KMS-11 (cell line): ENCODE measurements around the gene MROH7.

Experiments used
- H2AFZ ChIP-seq: fragments of 200-600 bp; sonication (generic); 2 replicates; pipeline ENCODE4 v1.6.1; 2016; ENCODE audit warnings: antibody characterized with exemption, mixed run types, low read depth
- H3K27ac ChIP-seq: fragments of 200-600 bp; sonication (generic); 2 replicates; pipeline ENCODE4 v1.6.1; 2016; ENCODE audit warnings: mild to moderate bottlenecking, mixed run types
- H3K27me3 ChIP-seq: fragments of 200-600 bp; sonication (generic); 2 replicates; pipeline ENCODE4 v1.6.1; 2017; ENCODE audit warnings: mild to moderate bottlenecking, low read depth, mixed run types, moderate library complexity; ENCODE audit not compliant: insufficient read depth
- H3K36me3 ChIP-seq: fragments of 200-600 bp; sonication (generic); 2 replicates; pipeline ENCODE4 v1.6.1; 2017; ENCODE audit warnings: mild to moderate bottlenecking, mixed run types; ENCODE audit not compliant: insufficient read depth
- H3K4me1 ChIP-seq: fragments of 200-600 bp; sonication (generic); 2 replicates; pipeline ENCODE4 v1.6.1; 2016; ENCODE audit warnings: mild to moderate bottlenecking, low read depth, mixed run types; ENCODE audit not compliant: poor library complexity, severe bottlenecking
- H3K4me2 ChIP-seq: fragments of 200-600 bp; sonication (generic); 2 replicates; pipeline ENCODE4 v1.7.0; 2016; ENCODE audit warnings: mild to moderate bottlenecking, mixed run types
- H3K4me3 ChIP-seq: fragments of 200-600 bp; sonication (generic); IDR thresholded peaks from 2 replicates; pipeline ENCODE4 v1.6.1; 2017; ENCODE audit warnings: low read depth, low read length, mixed read lengths; ENCODE audit not compliant: insufficient read depth
- H3K79me2 ChIP-seq: fragments of 200-600 bp; sonication (generic); 2 replicates; pipeline ENCODE4 v1.6.1; 2016; ENCODE audit warnings: low read depth, mixed run types; ENCODE audit not compliant: insufficient read depth
- H3K9ac ChIP-seq: fragments of 200-600 bp; sonication (generic); 2 replicates; pipeline ENCODE4 v1.6.1; 2016; ENCODE audit warnings: mild to moderate bottlenecking, mixed run types
- H4K20me1 ChIP-seq: fragments of 200-600 bp; sonication (generic); 2 replicates; pipeline ENCODE4 v1.6.1; 2016; ENCODE audit warnings: mild to moderate bottlenecking, mixed run types; ENCODE audit not compliant: insufficient read depth
- CTCF ChIP-seq: fragments of 200-600 bp; sonication (generic); conservative IDR thresholded peaks from 2 replicates; pipeline ENCODE4 v1.6.1; 2017; ENCODE audit warnings: low read depth, mild to moderate bottlenecking, antibody characterized with exemption, low read length, moderate library complexity, mixed read lengths

MROH7 gene

GRCh38 chr1:54706419-54706818 is 64.8 kb downstream of the MROH7 start:
- Histone ChIP-seq H3K4me1 (no peaks in the 10 kb centered on the region), H3K36me3 (no peaks in the 10 kb centered on the region), H2AFZ (no peak overlapping the region), H3K27me3 (no peaks in the 10 kb centered on the region), H3K27ac (no peak overlapping the region), H3K79me2 (no peaks in the 10 kb centered on the region), H3K4me2 (no peak overlapping the region), H3K9ac (no peak overlapping the region), H4K20me1 (no peaks in the 10 kb centered on the region), H3K4me3 (no peak overlapping the region)
- no peak for TF ChIP-seq CTCF

GRCh38 chr1:54708385-54708784 is 66.8 kb downstream of the MROH7 start:
- no peaks in the 10 kb centered on the region for H4K20me1 ChIP-seq
- H3K27me3 ChIP-seq, result no peaks in the 10 kb centered on the region
- H3K9ac ChIP-seq, result no peak overlapping the region
- no peak overlapping the region for H3K4me2 ChIP-seq
- no peak overlapping the region for H2AFZ ChIP-seq
- no peak overlapping the region for H3K27ac ChIP-seq
- no peak for TF ChIP-seq CTCF
- no peak overlapping the region for H3K4me3 ChIP-seq
- no peaks in the 10 kb centered on the region for H3K36me3 ChIP-seq
- no peaks in the 10 kb centered on the region for H3K79me2 ChIP-seq
- no peaks in the 10 kb centered on the region for H3K4me1 ChIP-seq

- Histone ChIP-seq H3K27me3 (no peaks in the 10 kb centered on the region), H3K4me2 (no peak overlapping the region), H3K27ac (no peak overlapping the region), H3K4me1 (no peaks in the 10 kb centered on the region), H3K79me2 (no peaks in the 10 kb centered on the region), H2AFZ (no peak overlapping the region), H4K20me1 (no peaks in the 10 kb centered on the region), H3K4me3 (no peak overlapping the region), H3K9ac (no peak overlapping the region), H3K36me3 (no peaks in the 10 kb centered on the region)
- TF ChIP-seq CTCF, result no peak
Measured at GRCh38 chr1:54709547-54710292, 68.1 kb downstream of the MROH7 start.

GRCh38 chr1:54710434-54710833 is 68.8 kb downstream of the MROH7 start:
- H2AFZ ChIP-seq, result no peak overlapping the region
- no peak overlapping the region for H3K4me3 ChIP-seq
- H4K20me1 ChIP-seq, result no peaks in the 10 kb centered on the region
- no peaks in the 10 kb centered on the region for H3K4me1 ChIP-seq
- H3K27me3 ChIP-seq, result no peaks in the 10 kb centered on the region
- no peak for TF ChIP-seq CTCF
- no peak overlapping the region for H3K27ac ChIP-seq
- H3K9ac ChIP-seq, result no peak overlapping the region
- no peaks in the 10 kb centered on the region for H3K36me3 ChIP-seq
- H3K4me2 ChIP-seq, result no peak overlapping the region
- no peaks in the 10 kb centered on the region for H3K79me2 ChIP-seq
